Activated CD4-positive, alpha-beta memory T cell treated with anti-CD3 and anti-CD28 coated beads for 36 hours (primary cell): ENCODE results near the gene KLHDC8B. TPM values are rescaled to one million over a fixed set of nuclear protein-coding genes. Genes with fewer than 3 reads are reported as not detected.

Experiments
- CTCF ChIA-PET: fragments of 350-600 bp; sonication (Branson Sonifier 250); formaldehyde crosslinking; loops from one replicate; lab custom pipeline; 2021; ENCODE audit warnings: antibody characterized with exemption, inconsistent platforms; lab: Charles Lee
- POLR2A ChIA-PET: fragments of 350-600 bp; sonication (Branson Sonifier 250); formaldehyde crosslinking; loops from one replicate; lab custom pipeline; 2021; ENCODE audit warnings: antibody characterized with exemption; lab: Charles Lee
- DNase-seq: peaks from one replicate; pipeline ENCODE4 v3.0.0-alpha.2; 2020
- H3K27ac Mint-ChIP-seq: one replicate; pipeline ENCODE4 v1.8.0; 2021; ENCODE audit warnings: mixed read lengths
- H3K27me3 Mint-ChIP-seq: one replicate; pipeline ENCODE4 v1.8.0; 2021; ENCODE audit warnings: mixed read lengths
- H3K36me3 Mint-ChIP-seq: one replicate; pipeline ENCODE4 v1.8.0; 2021; ENCODE audit warnings: mixed read lengths
- H3K4me1 Mint-ChIP-seq: one replicate; pipeline ENCODE4 v1.8.0; 2021; ENCODE audit warnings: low read depth, mixed read lengths
- H3K4me3 Mint-ChIP-seq: one replicate; pipeline ENCODE4 v1.8.0; 2021; ENCODE audit warnings: mild to moderate bottlenecking, mixed read lengths
- H3K9me3 Mint-ChIP-seq: one replicate; pipeline ENCODE4 v1.8.0; 2021; ENCODE audit warnings: mixed read lengths
- intact Hi-C: fragments of 100-400 bp; cut with micrococcal nuclease; formaldehyde crosslinking; loops from one replicate; pipeline ENCODE4 v1.15.1; 2023
- total RNA-seq, 2 experiments: library from RNA; stranded (reverse); gene quantifications; one replicate each; pipeline ENCODE4 v1.2.3, GENCODE V29; 2021

KLHDC8B gene
- total RNA-seq = 1 to 10 TPM; 1.8 to 2.9 TPM

DNA sequence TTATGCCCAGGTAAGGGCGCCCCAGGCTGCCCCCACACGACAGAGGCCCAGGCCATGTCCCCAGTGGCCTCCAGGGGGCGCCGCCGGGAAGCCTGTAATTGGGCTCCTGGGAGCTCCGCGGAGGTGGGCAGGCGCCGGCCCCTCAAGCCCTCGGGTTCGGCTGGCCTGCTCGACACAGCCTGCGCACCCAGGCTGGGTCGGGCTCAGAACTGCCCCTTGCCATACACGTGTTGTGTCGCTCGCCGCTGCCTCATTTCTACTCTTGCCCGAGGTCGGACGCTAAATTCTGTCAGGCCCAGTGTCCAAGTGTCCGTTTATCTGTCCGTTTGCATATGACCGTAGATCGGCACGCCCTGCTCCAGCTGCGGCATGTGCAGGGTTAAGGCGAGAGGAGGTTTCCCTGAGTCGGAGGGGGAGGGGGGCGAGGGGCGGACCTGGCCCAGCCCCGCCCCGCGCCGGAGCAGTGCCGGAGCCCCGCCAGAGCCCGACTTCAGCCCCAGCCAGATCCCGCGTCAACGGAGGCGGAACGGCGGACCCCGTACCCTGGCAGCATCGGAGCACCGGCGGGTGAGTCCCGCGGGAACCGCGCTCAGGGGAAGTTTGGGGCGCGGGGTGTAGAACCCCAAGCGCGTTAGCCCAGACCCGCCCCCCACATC is at the start of gene KLHDC8B:
TSS of gene KLHDC8B (plus strand) at position 480 of the 656 bp plus-strand sequence. CDS start 1,172 bp downstream, outside the sequence.
- intact Hi-C loops = loop anchor here (1.0 to 2.0 kb wide), 2 partner anchors 106 to 278 kb away; partner anchors contain the start of gene C3orf62
- Mint-ChIP-seq H3K27ac (no peak within 1 kb of the TSS), H3K9me3 (no peaks in the 10 kb centered on the region), H3K4me3 (peak within 1 kb of the TSS; percentile 82), H3K36me3 (peaks cover 1% of the 10 kb centered on the region), H3K27me3 (no peaks in the 10 kb centered on the region), H3K4me1 (peaks cover 13% of the 10 kb centered on the region)
- ChIA-PET POLR2A (interaction anchor here (0.8 to 1.7 kb wide), 2 partner anchors 78 to 105 kb away, joined by 3 to 4 read pairs; partner anchors contain the start of genes C3orf62 and QRICH1), CTCF (interaction anchor here (0.6 to 3.2 kb wide), 36 partner anchors 9 to 770 kb away, joined by 3 to 21 read pairs (median 3); partner anchors contain the start of genes GPX1, QRICH1, USP19 and USP4)
- DNase-seq = peak; percentile 88

DNA sequence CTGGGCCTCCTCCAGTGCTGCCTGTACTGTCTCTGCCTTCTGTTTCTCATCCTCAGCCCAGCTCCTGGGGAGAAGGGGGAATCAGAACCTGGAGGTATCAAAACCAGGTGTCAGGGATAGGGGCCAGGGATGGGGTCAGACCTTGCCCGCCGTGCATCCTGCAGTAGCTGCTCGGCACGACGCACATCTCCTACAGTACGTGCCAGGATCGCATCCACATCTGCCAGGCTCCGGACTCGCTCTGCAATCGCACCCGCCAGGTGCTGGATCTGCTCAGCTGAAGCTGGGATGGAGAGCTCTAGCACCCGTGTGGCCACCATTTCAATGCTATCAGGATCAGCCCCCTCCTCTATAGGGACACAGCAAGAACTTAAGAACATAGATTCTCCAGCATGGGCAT is 49.4 kb upstream of the KLHDC8B start:
- H3K27ac Mint-ChIP-seq = peak overlapping the region; percentile 76
- intact Hi-C loops = loop anchor here (5.0 kb wide), 1 partner anchor 45 kb away; the partner anchor contains the start of gene CCDC71
- no peak overlapping the region for H3K4me3 Mint-ChIP-seq
- peaks cover 16% of the 10 kb centered on the region for H3K4me1 Mint-ChIP-seq
- no peaks in the 10 kb centered on the region for H3K9me3 Mint-ChIP-seq
- DNase-seq = no peak
- ChIA-PET CTCF (interaction anchor here (0.7 kb wide), 1 partner anchor 49 kb away, joined by 3 read pairs; the partner anchor contains the start of gene KLHDC8B), POLR2A (interaction anchor here (2.8 kb wide), 1 partner anchor 28 kb away, joined by 20 read pairs; the partner anchor contains the start of gene QRICH1)
- peaks cover 10% of the 10 kb centered on the region for H3K36me3 Mint-ChIP-seq
- no peaks in the 10 kb centered on the region for H3K27me3 Mint-ChIP-seq

DNA sequence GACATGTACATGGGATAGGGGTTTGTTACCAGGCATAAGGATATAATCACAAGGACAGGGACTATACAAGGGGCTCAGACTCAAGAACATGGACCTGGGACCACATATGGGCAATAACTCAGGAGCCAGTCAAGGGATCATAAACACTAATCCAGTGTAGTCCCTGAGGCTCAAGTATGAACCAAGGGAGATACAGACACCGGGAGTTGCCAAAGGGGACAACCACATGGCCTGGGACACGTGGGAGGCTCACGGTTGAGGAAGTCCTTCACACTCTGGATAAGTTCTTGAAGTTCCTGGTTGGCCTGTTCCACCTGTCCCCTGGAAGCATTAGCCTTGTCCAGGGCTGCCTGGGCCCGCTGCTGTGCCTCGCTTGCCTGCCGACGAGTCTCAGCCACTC is 48.9 kb upstream of the KLHDC8B start:
- Mint-ChIP-seq H3K4me3 (no peak overlapping the region), H3K27me3 (no peaks in the 10 kb centered on the region), H3K36me3 (peaks cover 10% of the 10 kb centered on the region), H3K9me3 (no peaks in the 10 kb centered on the region), H3K4me1 (peaks cover 16% of the 10 kb centered on the region), H3K27ac (peak overlapping the region; percentile 76)
- intact Hi-C loops = loop anchor here (5.0 kb wide), 1 partner anchor 45 kb away; the partner anchor contains the start of gene CCDC71
- POLR2A ChIA-PET = no interaction called here
- no peak for DNase-seq
- CTCF ChIA-PET = no interaction called here

DNA sequence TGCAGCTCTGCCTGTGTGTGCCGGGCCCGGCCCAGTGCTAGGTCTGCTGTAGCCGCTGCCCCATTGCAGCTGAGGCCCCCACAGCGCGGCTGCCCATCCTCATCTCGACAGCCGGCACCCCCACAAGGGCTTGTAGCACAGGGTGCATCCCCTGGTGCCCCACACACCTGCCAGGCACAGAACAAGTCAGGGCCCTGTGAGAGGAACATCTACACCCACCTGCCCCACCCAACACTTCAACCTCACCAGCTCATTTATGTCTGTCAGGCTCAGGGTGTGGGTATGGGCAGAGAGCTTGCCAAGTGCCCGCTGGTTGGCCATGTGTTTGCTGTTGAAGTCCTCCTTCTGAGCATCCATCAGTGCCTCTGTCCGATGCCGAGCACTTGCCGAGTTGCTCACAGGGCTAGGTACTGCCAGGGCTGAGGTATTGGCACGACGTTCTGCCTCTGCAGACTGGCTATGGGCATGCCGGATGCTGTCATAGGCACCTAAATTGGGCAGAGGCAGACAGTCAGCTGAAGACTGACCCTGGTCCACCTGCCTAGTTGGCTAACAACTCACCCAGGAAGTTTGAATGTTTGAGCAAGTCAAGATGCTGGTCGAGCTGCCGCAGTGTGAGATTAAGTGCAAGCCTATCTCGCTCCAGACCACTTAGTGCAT is 48.4 kb upstream of the KLHDC8B start:
- Mint-ChIP-seq H3K4me3 (no peak overlapping the region), H3K27ac (no peak overlapping the region), H3K9me3 (no peaks in the 10 kb centered on the region), H3K36me3 (peaks cover 6% of the 10 kb centered on the region), H3K4me1 (peaks cover 16% of the 10 kb centered on the region), H3K27me3 (no peaks in the 10 kb centered on the region)
- DNase-seq = no peak
- intact Hi-C loops = loop anchor here (5.0 kb wide), 1 partner anchor 44 kb away; the partner anchor contains the start of gene CCDC71
- ChIA-PET POLR2A (no interaction called here), CTCF (no interaction called here)

DNA sequence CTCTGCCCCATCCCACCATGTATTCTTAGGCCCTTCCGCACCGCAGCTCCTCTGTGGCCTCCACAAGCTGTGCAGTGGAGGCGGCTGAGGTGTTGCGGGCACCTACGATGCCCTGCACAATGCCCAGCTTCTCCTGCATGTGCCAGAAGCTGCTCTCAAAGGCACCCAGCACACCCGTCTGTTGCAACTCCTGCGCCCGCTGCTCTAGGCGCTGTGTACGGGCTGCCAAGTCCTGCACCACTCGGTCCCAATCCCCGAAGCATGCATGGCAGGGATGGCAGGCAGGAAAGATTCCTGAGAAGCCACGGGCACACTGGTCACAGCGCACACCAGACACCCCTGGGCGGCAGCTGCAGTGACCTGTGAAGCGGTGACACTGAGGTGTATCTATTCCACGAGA is 47.7 kb upstream of the KLHDC8B start:
- H3K4me3 Mint-ChIP-seq = no peak overlapping the region
- H3K9me3 Mint-ChIP-seq = no peaks in the 10 kb centered on the region
- H3K27me3 Mint-ChIP-seq = no peaks in the 10 kb centered on the region
- no peak for DNase-seq
- intact Hi-C loops = loop anchor here (5.0 kb wide), 1 partner anchor 44 kb away; the partner anchor contains the start of gene CCDC71
- H3K27ac Mint-ChIP-seq = no peak overlapping the region
- ChIA-PET CTCF (no interaction called here), POLR2A (no interaction called here)
- H3K4me1 Mint-ChIP-seq = peaks cover 16% of the 10 kb centered on the region
- peaks cover 3% of the 10 kb centered on the region for H3K36me3 Mint-ChIP-seq

DNA sequence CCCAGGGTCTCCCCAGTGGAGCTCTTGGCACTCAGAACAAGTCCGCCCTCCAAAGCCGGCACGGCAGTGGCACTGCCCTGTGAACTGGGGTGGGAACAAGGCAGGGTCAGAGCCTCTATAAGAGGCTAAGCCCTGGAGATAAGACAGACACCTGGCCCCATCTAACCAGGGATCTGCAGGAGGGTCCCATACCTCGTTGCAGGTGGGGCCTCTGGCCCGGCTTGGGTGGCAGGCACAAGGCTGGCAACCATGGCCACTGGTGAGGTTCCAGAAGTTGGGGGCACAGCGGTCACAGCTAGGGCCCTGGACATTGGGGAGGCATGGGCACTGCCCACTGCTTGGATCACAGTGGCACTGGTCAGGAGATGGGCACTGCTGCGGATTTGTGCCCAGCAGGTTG is 47.2 kb upstream of the KLHDC8B start:
- Mint-ChIP-seq H3K27ac (no peak overlapping the region), H3K4me1 (peaks cover 12% of the 10 kb centered on the region), H3K36me3 (no peaks in the 10 kb centered on the region), H3K27me3 (no peaks in the 10 kb centered on the region), H3K9me3 (no peaks in the 10 kb centered on the region), H3K4me3 (no peak overlapping the region)
- CTCF ChIA-PET = interaction anchor here (1.5 kb wide), 1 partner anchor 30 kb away, joined by 3 read pairs; the partner anchor contains the start of gene QRICH1
- POLR2A ChIA-PET = no interaction called here
- intact Hi-C loops = loop anchor here (5.0 kb wide), 1 partner anchor 43 kb away; the partner anchor contains the start of gene CCDC71
- no peak for DNase-seq

DNA sequence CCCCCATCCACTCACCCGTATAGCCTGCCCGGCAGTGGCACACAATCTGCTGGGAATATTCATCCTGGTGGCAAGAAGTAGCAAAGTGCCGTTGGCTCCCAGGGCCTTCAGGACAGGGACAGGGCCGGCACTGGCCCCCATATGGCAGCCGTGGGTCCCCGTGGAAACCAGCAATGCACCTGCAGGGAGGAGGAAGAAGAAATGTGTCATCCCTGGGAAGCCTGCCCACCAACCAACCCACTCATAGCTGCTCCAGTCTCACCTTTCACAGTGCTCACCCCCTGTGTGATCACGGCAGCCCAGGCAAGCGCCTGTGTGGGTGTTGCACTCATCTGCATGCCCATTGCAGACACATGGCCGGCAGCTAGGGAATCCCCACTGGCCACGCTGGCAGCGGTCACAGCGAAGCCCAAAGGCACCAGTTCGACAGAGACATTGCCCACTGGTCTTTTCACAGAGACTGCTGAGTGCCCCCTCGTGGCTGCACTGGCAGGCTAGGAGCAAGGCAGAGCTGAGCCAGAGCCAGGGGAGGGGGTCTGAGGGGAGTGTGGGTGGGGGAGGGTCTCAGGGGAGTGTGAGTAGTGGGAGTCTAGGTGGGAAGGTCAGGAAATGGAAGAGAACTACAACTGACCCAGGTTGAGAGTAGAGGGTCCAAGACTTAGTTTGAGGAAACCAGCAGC is 46.3 kb upstream of the KLHDC8B start:
- CTCF ChIA-PET = interaction anchor here (1.5 kb wide), 1 partner anchor 31 kb away, joined by 3 read pairs; the partner anchor contains the start of gene QRICH1
- Mint-ChIP-seq H3K27ac (no peak overlapping the region), H3K4me1 (peaks cover 6% of the 10 kb centered on the region), H3K9me3 (no peaks in the 10 kb centered on the region), H3K27me3 (no peaks in the 10 kb centered on the region), H3K4me3 (no peak overlapping the region), H3K36me3 (no peaks in the 10 kb centered on the region)
- intact Hi-C loops = loop anchor here (5.0 kb wide), 1 partner anchor 42 kb away; the partner anchor contains the start of gene CCDC71
- POLR2A ChIA-PET = no interaction called here
- DNase-seq = no peak

DNA sequence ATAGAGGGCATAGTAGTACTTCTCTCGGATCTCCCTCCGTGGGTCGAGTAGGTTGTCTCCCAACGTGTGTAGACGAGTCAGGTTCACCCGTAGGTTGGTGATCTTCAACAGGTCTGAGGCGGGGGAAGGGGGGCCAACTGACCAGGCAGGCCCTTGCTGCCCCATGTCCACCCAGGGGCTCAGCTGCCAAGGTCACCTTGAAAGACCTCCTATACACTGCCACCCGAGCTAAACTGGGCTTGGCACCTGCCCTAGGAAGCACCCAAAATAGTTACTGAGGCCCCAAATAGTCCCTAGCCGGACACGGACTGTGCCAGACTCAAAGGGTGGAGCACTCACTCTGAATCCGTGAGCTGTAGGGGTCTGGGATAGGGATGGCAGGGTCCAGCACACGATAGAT is 40.4 kb upstream of the KLHDC8B start:
- DNase-seq = no peak
- ChIA-PET POLR2A (interaction anchor here (0.9 kb wide), 1 partner anchor 31 kb away, joined by 3 read pairs; no protein-coding TSS in a partner anchor), CTCF (no interaction called here)
- intact Hi-C loops = no loop called here
- no peaks in the 10 kb centered on the region for H3K36me3 Mint-ChIP-seq
- H3K27me3 Mint-ChIP-seq = peaks cover 14% of the 10 kb centered on the region
- no peak overlapping the region for H3K4me3 Mint-ChIP-seq
- no peaks in the 10 kb centered on the region for H3K4me1 Mint-ChIP-seq
- no peaks in the 10 kb centered on the region for H3K9me3 Mint-ChIP-seq
- no peak overlapping the region for H3K27ac Mint-ChIP-seq

DNA sequence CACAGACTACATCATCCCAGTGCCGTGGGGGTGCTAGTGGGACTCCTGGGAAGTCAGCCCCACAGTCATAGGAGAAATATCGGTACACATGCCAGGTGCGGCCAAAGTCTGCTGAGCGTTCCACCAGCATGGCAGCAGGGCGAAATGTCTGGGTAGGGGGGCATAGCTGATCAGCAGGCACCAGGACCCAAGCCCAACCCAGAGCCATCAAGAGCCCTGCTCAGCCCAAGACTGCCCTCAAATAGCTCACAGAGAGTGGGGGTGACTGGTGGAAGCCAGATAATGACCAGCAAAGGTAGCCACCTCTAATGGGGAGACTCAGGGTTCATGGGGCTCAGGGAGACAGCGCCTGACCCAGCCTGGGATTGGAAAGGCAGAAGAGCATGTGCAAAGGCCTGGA is 39.8 kb upstream of the KLHDC8B start:
- Mint-ChIP-seq H3K9me3 (no peaks in the 10 kb centered on the region), H3K27ac (no peak overlapping the region), H3K4me3 (no peak overlapping the region), H3K4me1 (no peaks in the 10 kb centered on the region), H3K36me3 (no peaks in the 10 kb centered on the region), H3K27me3 (peaks cover 15% of the 10 kb centered on the region)
- CTCF ChIA-PET = no interaction called here
- intact Hi-C loops = no loop called here
- POLR2A ChIA-PET = interaction anchor here (0.9 kb wide), 1 partner anchor 31 kb away, joined by 3 read pairs; no protein-coding TSS in a partner anchor
- no peak for DNase-seq

DNA sequence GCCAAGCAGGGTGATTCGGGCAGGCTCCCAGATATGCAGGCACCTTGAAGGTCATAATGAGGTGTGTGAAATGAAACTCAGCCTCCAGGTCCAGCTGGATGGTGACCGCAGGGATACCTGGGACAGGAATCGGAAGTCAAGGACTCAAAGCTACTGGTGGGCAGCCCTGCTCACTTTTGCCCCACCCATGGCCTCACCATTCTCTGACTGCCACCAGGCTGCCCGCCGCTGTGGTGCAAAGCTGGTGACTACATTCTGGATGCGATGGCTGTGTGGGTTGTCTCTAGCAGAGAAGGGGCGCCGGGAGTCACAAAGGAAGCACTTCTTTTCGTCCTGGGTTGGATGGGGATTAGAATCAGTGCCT is 39.3 kb upstream of the KLHDC8B start:
- Mint-ChIP-seq H3K27me3 (peaks cover 15% of the 10 kb centered on the region), H3K27ac (no peak overlapping the region), H3K9me3 (no peaks in the 10 kb centered on the region), H3K4me1 (no peaks in the 10 kb centered on the region), H3K4me3 (no peak overlapping the region), H3K36me3 (no peaks in the 10 kb centered on the region)
- intact Hi-C loops = no loop called here
- CTCF ChIA-PET = no interaction called here
- no peak for DNase-seq
- POLR2A ChIA-PET = interaction anchor here (0.9 kb wide), 1 partner anchor 30 kb away, joined by 3 read pairs; no protein-coding TSS in a partner anchor

DNA sequence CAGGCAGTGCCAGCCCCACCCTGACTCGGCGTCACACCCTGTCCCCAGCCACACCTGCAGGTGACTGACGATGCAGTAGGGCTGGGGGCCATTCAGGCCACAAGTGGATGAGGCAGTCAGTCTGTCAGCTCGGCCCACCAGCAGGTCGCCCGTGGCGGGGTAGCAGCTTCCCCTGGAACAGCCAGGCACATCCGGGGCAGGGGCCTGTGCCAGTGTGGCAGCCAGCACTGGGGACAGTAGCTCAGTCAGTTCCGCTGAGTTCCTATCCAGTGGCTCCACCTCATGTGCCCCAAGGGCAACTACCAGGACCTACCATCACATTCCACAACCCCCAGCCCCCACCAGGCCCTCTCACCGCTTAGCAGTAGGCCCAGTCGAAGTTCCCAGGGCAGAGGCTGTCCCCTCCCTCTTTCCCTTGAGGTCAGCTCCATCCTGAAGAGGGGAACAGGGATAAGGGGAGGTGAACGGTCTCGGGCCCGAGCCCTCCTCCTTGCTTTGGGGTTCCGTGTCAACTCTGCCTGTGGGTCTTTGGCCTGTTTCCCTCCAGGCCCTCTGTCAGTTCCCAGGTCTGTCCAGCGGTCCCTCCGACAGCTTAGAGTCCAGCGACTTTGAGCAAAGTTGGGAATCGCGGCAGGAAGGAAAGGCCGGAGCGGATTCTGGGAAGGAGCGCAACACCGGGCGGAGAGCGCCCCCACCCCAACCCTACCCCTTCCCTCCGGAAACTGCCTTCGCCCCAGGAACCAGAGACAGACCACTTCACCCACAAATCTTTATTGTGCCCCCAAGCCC is 38.8 kb upstream of the KLHDC8B start, which contains the start of gene LAMB2:
TSS of gene LAMB2 (minus strand) at position 614 of the 789 bp plus-strand sequence. CDS start at position 431, 183 bp downstream.
- CTCF ChIA-PET = no interaction called here
- H3K27me3 Mint-ChIP-seq = peaks cover 17% of the 10 kb centered on the region
- no peaks in the 10 kb centered on the region for H3K4me1 Mint-ChIP-seq
- no peaks in the 10 kb centered on the region for H3K9me3 Mint-ChIP-seq
- POLR2A ChIA-PET = no interaction called here
- H3K27ac Mint-ChIP-seq = no peak within 1 kb of the TSS
- DNase-seq = no peak
- H3K36me3 Mint-ChIP-seq = no peaks in the 10 kb centered on the region
- H3K4me3 Mint-ChIP-seq = no peak within 1 kb of the TSS
- intact Hi-C loops = no loop called here
